Activated T-cell treated with anti-CD3 and anti-CD28 coated beads, Interleukin-2, amount 50 U/mL, for 48 hours (primary cell): ENCODE results near the gene C1orf94.

ENCODE experiments used
- DNase-seq, 2 experiments: peaks; one replicate each; pipeline ENCODE4 v3.0.0-alpha.2; 2020

C1orf94 gene, protein sequence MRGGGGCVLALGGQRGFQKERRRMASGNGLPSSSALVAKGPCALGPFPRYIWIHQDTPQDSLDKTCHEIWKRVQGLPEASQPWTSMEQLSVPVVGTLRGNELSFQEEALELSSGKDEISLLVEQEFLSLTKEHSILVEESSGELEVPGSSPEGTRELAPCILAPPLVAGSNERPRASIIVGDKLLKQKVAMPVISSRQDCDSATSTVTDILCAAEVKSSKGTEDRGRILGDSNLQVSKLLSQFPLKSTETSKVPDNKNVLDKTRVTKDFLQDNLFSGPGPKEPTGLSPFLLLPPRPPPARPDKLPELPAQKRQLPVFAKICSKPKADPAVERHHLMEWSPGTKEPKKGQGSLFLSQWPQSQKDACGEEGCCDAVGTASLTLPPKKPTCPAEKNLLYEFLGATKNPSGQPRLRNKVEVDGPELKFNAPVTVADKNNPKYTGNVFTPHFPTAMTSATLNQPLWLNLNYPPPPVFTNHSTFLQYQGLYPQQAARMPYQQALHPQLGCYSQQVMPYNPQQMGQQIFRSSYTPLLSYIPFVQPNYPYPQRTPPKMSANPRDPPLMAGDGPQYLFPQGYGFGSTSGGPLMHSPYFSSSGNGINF

DNA sequence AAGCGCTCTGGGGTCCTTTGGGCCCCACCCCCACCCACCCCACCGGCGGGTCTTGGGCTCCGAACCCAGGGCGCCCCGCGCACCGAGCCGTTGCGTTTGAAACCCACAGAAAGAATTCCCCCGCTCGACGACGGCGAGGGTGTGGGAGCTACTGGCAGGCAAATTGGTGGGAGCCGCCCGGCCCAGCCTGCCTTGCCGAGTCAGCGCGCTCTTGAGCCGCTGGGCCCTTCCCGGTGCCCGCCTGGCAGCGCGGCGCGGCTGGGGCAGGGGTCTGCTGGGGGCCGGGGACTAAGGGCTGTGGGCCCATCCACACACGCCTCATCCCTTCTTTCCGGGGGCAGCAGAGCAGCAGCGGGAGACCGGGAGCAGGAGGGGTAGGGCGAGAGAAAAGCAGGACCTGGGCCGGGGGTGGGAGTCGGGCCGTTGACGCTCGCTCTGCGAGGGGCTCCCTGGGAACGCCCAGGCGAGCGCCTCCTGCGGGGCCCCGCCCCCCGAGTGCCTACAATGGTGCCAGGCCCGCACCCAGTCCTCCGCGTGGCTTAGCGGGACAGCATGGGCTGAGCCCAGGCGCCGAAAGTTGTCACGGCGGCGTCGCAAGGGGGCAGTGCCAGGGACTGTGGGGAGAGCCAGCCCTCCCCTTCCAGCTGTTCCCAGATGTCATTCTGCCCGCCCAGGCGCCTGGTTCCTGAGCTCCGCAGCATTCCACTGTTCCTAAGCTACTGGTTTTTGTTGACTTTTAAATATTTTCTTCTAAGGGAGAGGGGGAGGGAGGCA lies at the start of gene C1orf94:
C1orf94 (plus strand) TSS at position 78 of the 774 bp plus-strand sequence. CDS start 883 bp downstream, outside the sequence.
- DNase-seq = no peak

DNA sequence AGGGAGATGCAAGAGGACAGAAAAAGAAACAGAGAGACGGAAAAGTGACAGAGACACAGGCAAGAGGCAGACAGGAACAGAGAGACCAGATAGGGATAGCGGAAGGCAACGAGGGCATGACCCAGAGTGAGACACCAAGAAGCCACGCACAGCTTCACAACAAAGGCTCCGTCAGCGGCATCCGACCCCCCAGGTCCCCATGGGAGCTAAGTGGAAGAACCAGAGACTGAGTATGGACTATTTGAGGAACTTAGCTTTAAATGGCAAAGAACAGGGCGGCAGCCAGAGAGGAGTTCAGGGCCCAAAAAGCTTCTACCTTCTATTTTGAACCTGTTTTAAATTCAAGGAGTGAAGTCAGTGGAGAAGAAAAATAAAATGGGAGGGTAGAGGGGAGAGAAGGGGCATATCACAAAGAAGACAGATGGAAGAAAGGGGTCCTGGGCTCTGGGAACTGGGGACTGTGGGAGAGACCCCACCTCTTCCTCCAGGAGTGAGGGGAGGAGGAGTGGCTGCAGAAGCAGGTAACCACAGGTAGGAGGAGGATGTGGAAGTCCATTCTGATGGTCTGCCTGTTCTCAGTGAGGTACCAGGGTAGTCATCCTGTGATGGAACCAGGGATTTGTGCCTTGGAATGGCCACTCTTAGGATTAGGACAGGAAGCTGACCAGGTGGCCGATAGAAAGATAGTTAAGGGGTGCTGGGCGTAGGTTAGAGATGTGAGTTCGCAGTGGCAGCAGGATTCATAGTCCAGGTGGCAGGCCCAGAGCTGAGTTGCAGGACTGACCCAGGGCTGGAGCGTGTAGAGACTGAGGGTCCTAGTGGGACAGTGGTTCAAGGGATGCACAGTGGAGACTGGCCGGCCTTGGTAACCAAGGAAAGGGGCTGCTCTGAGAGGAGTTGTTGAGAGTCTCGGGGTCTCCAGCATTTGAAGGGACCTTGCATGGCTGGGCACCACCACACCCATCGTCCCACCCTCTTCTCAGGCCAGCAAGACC lies 49.4 kb upstream of the C1orf94 start:
- DNase-seq = no peak

DNA sequence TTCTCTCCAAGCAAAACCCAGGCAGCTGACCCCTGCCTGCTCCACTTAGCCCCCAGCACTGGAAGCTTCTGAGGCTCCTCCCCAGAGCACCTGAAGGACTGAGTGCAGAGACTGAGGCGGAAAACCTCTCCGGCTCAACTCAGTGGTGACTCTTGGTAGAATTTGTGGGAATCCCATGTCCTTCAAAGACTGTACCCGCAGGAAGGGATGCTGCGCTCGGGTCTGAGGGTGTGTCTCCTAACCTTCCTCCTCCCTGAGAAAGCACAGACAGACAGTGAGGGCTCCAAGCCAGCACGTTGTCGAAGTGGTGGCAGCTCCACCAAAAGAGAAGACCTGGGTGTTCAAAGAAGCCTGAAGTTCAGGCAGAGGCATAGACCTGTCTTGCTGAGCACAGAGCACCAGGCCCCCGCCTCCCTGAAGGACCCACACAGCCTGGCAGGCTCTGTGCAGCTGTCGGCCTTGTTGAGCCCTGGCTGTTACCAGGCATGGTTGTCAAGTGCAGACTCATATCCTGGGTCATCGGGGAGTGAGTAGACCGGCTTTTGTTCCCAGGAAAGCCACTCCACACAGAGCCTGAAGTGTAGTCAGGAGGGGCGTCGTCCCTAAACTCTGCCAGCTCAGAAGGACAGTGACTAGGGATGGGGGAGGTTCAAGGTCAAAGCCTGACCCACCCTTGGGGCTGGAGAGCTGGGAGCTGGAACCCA lies 48.4 kb upstream of the C1orf94 start:
- no peak for DNase-seq

DNA sequence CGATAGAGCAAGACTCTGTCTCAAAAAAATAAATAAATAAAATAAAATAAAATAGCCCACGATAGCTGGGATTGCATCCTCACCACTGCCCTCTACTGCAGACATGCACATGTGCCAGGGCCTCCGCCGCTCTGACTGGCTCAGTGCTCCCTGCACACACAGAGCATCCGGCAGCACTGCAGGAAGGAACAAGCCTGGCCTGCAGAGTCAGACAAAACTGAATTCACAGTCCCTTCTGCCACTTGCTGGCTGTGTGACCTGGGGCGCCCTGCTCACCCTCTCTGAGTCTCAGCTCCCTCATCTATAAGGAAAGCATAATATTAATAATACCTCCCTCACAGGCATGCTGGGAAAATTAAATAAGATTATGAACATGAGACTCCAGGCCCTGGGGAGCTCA lies 47.1 kb upstream of the C1orf94 start:
- no peak for DNase-seq

DNA sequence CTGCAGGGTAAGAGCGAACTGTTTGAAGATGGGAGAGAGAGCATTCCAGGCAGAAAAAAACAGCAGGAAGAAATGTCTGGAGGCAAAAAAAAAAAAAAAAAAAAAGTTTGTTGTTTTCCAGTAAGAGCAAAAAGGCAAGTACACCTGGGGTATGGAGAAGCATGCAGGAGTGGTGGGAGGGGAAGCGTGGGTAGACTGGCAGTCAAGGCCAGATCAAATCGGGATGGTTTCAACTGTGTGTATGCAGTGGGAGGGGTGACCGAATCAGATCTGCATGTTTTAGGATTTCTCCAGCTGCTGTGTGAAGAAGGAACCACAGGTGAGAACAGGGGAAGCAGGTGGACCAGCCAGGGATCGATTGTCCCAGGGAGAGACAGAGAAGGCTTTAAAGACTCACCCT lies 46.4 kb upstream of the C1orf94 start:
- no peak for DNase-seq

DNA sequence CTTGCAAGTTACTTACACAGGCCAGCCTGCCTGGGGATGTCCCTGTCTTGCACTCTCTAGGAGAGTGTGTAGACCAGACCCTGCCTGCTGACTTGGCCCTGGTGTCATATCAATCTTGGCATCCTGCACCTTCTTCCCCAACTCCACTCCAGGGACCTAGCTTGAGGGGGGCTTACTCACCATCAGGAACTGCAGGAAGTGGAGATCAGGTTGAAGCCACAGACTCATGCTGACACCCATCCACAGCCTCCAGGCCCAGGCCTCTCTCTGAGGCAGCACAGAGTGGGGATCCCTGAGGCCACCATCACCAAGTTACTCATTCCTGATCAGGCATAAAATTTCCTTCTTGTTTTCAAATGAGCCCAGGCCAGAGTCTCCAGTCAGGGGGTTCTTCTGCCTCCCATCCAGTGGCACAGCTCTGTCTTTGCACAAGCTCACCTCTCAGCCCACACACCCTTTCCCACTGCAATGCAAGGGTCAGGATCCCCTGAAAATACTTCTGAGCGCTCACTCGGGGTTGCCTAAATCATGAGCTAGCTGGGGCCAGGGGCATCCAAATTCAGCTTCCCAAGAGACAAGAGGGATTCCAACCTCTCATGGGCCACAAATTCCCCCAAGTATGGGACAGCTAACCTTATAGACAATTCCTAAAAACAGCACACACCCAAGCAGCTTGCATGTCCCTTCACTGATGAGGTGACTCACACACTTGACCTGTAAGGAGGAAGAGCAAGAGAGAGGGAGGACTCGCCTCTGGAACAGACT lies 45.1 kb upstream of the C1orf94 start:
- no peak for DNase-seq

DNA sequence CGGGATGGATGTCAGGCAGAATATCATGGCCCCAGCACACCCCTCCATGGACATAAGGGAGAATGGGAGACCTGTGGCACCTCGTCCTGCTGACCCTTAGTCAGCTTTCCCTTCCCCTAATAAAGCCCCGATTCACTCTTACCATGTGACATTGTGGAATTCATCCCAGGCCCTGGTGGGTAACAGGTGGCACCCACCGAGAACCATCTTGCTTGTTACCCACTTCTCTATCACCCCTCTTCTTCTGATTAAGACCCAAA lies 44.6 kb upstream of the C1orf94 start:
- no peak for DNase-seq

DNA sequence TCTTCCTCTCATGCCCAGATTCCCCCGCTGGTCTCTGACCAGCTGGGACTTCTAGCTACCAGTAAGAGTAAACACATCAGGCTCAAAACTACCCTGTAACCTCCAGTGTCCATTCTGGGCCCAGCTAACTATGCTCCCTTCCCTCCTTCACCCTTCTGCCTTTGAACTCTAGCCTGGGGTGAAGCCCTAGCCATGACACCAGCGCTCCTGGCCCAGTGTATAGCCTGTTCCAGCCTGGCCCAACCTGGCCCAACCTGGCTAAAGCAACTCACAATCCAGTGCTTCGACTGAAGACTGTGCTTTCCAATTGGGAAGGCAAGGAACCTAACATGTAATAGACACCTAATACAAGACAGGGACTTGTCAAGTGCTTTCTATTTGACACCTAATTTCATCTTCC lies 39.3 kb upstream of the C1orf94 start:
- DNase-seq = no peak

DNA sequence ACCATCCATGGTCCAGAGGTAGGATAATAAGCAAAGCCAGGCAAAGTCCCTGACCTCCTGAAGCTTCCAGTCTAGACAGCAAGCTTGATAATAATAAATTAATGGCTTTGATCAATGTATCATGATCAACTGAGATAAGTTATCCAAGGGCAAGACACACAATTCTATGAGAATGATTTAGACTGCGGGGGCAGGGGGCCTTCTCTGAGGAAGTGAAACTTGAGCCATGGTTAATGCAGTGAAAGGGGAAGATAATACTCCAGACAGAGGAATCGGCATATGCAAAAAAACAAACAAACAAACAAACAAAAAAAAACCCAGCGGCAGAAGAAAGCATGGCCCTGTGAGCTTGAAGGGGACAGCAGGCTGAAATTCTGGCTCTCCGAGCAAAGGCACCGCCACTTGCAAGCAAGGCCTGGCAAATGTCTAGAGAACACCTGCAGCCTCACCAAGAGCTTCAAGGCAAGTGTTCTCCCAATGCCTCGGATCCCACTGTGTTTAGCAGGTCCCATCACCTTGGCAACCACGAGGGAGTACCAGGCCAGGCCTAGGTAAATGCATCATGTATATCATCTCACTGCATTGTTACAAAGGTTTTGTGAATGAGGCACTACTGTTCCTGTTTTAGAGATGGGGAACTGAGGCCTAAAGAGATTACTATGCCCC lies 36.6 kb upstream of the C1orf94 start:
- no peak for DNase-seq

DNA sequence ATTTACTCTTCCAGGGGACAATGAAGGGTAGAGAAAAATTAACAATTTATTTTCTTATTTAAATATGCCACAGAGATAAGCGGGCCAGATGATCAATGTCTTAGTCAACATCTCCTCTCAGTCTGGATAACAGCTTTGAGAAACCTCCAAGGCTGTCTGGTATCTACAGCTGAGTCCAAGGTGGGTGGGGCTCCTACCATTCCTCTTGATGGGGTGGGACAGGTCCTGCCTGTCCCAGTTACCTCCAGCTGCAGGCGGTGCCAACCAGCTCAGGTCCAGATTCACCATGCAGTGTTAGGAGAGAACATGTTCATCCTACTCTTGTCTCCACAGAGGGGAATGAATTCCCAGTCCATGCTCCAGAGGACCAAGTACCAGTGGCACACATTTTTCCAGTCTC lies 32.7 kb upstream of the C1orf94 start:
- no peak for DNase-seq

DNA sequence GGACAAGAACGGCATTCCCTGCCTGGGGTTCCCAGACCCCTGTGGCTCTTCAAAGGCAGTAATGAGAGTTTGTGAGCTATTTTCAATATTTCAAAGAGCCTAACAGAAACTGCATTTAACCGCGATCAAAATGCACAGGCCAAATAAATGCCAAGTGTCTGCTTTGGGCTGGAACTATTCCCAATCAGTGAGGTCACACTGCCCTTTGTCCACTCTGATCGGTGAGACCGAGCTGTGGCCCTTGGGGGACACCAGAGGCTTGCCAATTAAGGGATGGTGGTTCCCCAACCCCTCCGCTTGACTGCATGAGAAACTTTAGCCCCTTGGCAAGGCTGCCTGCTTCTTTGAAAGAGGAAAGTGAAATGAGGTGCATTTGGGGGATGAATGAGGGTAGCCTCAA lies 31.9 kb upstream of the C1orf94 start:
- no peak for DNase-seq

DNA sequence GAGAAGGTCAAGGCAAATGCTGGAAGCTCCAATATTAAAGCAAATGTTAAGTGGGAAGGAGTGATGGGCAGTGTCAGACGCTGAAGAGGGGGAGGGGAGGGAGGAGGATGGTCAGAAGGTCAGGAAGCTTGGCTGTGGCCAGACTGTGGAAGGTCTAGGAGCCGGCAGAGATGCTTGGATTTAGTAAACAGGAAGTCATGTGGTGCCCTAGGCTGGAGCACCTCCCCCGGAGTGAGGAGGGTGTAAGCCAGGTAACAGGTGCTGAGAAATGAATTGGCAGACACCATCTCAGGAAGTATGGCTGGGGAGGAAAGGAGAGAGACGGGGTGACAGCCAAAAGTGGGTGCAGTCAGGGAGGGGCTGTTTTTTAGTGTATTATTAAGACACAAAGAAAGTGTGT lies 29.4 kb upstream of the C1orf94 start:
- no peak for DNase-seq

DNA sequence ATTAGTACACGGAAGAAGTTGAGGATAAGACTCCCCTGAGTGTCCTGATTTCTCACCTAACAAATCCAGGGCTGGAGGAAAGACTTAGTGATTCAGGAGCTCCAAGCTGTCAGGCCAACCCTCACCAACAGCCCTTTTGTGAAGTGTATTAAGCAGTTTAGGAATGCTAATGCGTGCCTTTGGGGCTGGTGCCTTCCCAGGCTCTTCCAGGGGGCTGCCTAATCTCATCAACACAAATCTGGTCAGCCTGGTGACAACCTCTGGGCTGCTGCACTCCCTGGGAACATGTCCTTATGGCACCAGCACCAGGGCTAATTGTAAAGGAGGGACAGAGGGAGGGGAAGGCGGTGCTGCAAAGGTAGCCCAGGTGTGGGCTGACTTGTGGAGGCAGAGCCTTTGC lies 27.2 kb upstream of the C1orf94 start:
- no peak for DNase-seq

DNA sequence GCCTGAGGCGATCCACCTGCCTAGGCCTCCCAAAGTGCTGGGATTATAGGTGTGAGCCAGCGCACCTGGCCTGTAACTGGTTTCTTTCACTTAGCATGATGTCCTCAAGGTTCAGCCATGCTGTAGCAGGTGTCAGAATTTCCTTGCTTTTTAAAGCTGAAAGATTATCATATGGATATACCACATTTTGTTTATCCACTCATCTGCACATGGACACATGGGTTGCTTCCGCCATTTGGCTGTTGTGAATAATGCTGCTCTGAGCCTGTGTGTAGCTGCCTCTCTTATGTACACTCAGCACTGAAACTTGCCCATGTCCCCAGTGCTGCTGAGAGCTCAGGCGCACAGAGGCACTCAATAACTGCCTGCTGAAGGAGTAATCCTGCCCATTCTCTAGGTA lies 23.5 kb upstream of the C1orf94 start:
- no peak for DNase-seq

DNA sequence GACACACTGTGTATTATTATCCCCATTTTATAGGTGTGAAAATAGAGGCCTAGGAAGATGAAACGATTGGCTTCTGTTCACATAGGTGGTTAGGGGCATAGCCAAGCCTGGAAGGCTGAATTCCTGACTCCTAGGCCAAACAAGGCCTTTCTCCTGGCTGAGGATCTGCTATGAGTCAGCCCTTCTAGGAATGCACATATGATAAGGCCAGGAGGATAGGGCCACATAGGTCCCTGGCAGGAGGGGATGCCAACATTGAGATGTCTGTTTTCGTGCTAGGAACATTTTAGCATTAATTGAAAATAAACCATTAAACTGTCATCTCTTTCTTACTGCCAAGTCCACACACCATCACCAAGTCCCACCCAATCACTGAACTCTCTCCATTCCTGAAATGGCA lies 20.8 kb upstream of the C1orf94 start:
- no peak for DNase-seq

DNA sequence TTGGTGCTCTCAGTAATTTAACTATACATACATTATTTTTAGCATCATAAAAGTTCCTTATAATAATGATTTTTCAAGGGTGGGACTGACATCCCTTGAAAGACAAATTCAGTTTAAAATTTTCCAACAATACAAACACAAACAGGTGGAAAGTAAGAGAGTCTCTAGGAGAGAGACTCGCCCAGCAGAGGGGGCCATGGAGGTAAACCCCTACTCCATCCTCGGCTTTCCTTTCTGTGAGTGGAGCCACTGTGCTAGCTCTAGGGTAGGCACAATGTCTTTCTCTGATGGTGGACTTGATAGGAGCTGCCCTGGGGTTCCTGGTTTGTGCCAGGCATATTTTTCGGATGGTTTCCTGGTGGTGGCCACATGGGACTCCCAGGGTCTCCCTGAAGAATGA lies 20.0 kb upstream of the C1orf94 start:
- DNase-seq = no peak

DNA sequence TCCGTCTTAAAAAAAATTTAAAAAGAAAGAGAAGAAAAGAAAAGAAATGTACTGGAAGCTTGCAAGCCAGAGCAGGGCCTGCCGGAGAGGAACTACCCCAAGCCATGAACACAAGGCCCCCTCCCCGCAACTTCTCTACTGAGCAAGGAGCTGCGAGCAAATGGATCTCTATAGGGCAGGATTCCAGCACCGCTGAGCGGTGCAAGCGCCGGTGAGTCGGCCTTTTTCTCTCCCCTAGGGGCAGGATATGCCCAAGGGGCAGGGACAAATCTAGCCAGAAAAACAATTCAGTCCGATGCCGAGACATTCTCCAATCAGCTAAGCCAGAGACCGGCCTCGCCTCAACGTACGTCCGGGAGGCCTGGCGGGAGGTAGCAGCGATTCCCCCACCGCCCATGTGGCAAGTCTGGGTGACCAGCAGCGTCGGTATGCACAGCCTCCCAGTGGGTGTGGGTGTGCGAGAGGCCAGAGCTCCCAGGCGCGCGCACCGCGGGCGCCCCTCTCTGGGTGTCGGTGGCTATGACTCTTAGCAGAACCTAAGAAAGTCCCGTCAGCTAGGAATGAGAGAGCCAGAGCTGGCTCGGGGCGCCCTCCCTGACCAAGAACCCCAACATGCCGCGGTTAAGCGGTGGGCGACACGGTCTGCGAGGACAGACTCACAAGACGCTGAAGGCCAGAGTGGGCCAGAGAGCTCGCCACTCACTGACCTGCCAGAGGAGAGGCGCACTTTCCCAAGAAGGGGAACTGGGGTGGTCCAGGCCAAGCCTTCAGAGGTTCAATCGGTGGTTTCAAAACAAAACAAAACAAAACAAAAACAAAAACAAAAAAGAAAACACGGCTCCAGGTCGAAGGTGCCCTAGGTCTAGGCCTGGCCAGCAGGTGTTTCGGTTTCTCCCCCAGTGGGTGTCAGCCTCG lies 13.6 kb upstream of the C1orf94 start:
- peak; percentile 46 to 56 for DNase-seq

DNA sequence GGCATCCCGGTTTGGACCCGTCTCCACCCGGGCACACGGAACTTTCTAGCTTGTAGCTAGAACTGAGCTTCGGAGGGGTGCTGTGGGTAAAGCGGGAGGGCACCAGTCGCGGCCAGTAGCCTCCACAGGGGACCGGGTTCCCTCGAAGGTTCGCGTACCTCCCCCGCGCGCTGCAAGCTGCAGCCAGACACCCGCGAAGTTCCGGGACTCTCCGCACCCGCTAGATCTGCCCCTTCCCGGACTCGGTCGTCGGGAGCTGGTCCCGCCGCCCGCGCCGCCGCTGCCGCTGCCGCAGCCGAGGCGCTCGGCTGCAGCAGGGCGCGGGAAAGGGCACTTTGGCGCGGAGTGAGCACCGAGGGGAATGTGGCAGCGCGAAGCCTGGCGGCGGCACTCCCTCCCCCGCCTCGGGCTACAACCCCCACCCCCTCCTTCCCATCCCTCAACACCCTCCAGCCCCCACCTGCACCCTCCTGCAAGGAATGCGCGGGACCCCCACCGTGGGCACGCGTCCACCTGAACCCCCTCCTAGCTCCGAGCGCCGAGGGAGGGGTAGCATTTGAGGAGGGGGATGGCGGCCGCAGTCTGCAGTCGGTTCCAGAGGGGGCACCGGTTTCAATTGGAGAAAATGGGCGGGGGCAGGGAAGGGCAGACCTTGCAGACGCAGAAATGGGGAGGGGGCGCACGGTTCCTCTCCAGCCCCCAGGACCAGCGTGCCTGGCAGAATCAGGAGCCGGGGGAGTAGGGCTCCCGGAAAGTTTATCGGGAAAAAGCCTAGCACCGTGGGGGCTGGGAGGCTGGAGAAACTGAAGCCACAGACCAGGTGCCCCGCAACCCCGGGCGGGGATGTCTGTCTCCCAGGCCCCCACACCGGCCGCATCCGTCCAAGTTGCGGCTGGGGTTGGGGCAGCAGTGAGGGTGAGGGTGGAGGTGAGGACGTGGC lies 12.6 kb upstream of the C1orf94 start:
- DNase-seq = no peak
